ENCODE data around the gene CELF3.
"Not testable (repeated sequence)": the region's sequence is repeated elsewhere in the genome, so short reads cannot be mapped to it uniquely, and the experiment has no call there.

CELF3 gene

DNA sequence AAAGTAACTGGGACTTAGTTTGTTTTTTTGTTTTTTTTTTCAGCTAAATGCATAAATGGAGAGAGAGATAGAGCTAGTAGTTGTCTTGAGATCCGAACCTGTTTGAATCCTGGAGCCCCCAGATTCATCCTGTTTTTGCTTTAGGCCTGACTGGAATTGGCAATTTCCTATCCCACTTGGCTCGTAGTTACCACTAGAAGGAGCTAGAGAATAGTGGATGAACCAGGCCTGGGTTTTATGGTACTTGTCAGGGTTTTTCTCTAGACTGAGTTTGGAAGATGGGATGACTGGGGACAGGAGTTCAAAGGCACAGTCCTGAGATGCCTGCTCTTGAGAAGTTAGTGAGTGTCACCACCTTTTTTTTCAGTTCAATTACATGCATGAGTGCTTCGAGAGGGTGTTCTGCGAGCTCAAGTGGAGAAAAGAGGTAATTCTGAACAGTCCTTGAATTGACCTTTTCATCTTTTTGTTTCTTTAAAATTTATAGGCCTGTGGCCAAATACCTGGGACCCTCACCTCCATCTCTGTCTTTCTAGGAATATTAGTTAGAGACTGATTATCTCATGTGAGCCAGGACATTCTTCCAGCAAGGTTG lies 23.4 kb downstream of the CELF3 start:
- peak; percentile 39 for DNase-seq

DNA sequence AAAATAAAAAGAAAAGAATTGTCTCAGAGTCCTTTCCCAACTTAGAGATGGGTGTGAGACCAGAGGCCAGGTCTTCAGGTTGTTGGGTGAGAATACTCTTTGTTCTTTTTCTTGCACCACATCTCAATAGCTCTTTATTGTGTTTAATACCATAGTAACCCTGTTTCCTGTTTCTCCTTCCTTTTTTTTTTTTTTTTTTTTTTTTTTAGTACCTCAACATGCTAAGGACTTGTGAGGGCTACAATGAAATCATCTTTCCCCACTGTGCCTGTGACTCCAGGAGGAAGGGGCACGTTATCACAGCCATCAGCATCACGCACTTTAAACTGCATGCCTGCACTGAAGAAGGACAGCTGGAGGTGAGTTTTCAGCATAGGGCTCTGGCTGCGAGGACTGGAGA lies 24.4 kb downstream of the CELF3 start:
- DNase-seq: no peak

DNA sequence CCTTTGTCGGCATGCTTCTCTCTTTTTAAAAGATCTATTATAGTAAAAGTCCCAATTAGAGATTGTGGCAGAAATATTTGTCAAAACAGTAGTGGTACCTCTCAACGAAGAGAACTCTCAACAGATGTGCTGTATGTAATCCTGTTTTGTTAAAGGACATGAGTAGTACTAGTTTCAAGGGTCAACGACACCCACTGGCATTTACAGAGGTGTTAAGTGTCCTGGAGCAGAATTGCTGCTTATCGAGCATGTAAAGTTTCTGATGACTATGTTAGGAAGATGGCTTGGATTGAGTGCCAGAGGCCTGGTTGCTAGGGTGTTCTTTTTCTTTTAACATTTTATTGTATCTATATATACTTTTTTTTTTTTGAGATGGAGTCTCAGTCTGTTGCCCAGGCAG lies 27.1 kb downstream of the CELF3 start:
- no peak for DNase-seq

DNA sequence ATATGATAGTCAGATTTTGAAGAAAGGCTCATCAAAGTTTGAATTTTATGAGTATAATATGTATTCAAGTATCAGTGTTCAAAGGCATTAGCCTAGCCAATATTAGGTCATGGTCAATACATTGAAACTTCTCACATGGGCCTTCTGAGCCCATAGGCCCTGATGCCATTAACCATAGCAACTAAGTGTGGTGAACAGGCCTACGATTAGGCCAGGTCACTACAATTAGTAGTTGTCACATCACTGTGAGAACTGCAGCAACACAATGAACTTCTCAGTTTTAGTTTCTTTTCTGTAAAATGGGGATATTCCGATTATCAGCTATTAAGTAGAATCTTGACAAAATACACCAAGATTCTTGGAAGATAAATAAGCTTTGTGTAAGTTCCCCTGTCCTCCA lies 30.0 kb downstream of the CELF3 start:
- DNase-seq: no peak

DNA sequence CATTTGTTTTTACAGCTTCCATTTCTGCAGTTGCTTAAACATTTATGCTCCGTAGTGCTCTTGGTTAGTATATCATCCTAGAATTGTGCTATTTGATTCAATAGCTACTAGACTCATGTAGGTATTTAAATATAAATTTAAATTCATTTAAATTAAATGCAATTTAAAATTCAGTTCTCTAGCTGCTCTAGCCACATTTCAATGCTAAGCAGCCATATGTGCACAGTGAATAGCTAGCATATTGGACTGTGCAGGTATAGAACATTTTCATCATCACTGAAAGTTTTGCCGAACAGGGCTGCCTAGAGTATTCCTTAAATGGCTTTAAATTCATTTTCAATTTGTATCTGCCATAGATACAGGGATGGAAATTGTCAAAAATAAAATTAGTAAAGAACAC lies 32.5 kb downstream of the CELF3 start:
- DNase-seq: no peak

DNA sequence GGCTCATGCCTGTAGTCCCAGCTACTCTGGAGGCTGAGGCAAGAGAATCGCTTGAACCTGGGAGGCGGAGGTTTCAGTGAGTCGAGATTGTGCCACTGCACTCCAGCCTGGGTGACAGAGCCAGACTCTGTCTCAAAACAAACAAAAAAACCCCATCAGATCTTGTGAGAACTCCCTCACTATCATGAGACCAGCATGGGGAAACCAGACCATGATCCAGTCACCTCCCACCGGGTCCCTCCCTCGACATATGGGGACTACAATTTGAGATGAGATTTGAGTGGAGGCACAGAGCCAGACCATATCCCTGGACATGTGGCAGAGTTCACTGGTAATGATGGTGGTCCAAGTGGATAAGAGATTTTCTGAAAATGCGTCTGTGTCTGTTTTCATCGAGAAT lies 33.7 kb downstream of the CELF3 start:
- DNase-seq: not testable (repeated sequence)

DNA sequence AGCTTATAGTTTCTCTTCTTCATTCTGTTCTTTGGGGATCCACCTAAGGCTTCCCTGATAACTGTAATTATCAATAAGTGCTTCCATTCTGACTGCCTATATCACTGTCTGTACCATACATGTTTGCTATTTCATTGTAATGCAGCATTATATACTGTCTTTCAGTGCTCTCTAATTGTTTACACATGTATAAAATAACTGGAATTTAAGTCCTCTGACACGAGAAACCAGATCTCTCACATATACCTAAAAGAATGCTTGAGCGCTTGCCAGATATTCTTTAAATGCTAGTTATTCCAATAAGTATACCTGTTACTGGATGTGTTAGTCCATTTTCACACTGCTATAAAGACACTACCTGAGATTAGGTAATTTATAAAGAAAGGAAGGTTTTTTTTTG lies 34.7 kb downstream of the CELF3 start:
- DNase-seq: no peak

DNA sequence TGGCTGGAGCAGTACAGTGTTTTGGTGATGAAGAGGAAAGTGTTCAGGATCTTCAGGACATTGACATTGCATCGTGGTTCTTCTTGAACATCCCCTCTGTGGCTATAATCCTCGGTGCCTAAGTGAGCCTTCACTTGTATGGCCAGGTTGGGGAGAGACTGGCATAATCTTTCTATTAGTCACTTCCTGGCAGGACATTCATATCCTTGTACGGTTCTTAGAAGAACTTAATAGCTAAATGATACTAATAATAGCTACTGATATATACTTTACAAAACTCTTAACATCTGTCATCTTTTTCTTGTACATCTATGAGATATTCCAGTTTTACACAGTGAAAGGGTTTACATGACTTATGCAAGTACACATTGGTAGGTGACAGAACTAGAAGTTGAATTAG lies 35.8 kb downstream of the CELF3 start:
- peak; percentile 90 for DNase-seq

DNA sequence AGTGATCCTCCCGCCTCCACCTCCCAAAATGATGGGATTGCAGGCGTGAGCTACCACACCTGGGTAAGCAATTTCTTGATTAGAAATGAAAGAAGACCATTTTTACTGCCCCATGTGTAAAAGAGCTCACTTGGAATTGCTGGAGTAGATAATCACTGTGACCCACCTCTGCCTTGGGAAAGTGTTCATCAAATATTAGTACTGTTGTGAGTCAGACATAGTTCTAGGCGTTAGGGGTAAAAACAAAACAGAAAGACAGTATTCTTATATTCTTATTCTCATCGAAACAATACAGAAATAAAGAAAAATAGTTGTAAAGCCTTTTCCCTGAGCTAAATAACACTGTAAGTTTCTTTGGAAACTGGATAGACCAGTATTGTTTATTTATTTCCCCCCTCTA lies 36.2 kb downstream of the CELF3 start:
- peak; percentile 61 for DNase-seq

DNA sequence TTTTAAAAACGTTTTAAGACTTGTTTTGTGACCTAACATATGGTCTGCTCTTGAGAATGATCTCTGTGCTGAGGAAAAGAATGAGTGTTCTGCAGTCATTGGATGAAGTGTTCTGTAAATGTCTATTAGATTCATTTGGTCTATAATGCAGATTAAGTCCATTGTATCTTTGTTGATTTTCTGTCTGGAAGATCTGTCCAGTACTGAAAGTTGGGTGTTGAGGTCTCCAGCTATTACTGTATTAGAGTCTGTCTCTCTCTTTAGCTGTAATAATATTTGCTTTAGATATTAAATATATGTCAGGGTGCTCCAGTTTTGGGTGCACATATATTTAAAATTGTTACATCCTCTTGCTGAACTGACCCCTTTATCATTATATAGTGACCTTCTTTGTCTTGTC lies 43.2 kb downstream of the CELF3 start:
- DNase-seq: no peak

DNA sequence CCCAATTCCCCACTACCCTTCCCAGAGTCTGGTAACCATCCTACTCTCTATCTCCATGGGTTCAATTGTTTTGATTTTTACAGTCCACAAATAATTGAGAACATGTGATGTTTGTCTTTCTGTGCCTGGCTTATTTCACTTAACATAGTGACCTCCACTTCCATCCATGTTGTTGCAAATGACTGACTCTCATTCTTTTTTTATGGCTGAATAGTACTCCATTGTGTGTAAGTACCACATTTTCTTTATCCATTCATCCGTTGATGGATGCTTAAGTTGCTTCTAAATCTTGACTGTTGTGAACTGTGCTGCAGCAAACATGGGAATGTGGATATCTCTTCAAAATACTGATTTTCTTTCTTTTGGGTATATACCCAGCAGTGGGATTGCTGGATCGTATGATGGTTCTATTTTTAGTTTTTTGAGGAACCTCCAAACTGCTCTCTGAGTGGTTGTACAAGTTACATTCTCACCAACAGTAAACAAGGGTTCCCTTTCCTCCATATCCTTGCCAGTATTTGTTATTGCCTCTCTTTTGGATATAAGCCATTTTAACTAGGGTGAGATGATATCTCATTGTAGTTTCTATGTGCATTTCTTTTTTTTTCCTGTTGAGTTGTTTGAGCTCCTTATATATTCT lies 46.4 kb downstream of the CELF3 start:
- not testable (repeated sequence) for DNase-seq

DNA sequence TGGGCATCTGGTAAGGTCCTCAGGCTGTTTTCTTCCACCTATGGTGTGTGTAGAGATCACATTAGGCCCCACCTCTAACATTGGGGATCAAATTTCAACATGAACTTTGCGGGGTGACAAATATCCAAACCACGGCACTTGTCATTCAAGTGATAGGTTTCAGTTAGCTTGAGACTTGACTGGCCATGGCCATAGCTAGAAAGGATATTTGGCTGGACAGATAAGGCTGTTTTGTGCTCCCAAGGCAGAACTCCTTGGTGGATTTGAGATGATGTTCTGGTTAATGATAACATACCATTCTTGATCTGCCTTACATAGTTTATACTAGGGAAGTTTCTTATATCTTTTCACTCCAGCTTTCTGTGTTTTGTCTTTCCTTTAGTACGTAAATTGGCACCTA lies 48.5 kb downstream of the CELF3 start:
- no peak for DNase-seq

DNA sequence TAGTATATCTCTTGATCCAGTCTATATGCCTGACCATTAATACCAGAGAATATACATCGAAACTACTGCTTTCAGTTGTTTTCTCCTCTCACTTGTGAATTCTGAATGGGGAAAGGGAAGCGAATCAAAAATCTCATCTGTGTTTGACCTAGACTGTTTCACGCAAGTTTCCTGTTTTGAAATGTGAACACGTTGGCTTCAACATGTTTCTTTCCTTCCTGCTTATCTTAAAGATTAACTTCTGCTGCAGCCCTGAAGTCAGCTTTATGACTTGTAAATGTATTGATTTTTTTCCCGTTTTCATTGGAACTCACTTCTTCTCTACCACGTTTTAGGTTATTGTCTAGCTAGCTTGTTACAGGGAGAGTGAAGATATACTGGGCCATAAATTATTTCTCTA lies 54.9 kb downstream of the CELF3 start:
- no peak for DNase-seq

DNA sequence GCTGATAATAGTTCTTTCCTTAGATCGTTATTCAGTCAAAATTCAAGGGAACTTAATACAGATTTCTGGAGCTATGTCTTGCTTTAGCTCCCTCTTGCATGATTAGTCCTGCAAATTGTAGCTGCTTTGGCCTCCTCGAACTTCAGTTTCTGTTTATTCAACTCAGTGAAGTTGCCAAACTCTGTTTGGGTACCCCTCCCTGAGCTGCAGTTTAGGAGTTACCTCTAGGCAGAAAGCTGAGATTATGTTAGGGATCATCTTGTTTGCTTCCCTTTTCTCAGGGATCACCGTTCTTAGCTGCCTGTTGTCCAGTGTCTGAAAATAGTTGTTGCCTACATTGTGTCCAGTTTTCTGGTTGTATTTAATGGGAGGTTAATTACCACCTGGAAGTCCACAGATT lies 61.2 kb downstream of the CELF3 start:
- no peak for DNase-seq

DNA sequence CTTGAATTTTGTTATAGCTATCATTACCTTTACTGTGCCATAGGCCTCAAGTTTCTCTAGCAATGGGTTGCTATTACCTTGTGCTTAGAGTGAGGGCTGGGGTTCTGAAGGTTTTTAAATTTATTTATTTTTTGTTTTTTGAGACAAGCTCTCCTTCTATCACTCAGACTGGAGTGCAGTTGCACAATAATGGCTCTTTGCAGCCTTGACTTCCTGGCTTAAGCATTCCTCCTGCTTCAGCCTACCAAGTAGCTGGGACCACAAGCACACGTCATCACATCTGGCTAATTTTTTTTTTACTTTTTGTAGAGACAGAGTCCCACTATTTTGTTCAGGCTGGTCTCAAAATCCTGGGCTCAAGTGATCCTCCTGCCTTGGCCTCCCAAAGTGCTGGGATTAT lies 63.2 kb downstream of the CELF3 start:
- DNase-seq: peak; percentile 80
